ENCODE measurements around the gene EMCN.

DNA sequence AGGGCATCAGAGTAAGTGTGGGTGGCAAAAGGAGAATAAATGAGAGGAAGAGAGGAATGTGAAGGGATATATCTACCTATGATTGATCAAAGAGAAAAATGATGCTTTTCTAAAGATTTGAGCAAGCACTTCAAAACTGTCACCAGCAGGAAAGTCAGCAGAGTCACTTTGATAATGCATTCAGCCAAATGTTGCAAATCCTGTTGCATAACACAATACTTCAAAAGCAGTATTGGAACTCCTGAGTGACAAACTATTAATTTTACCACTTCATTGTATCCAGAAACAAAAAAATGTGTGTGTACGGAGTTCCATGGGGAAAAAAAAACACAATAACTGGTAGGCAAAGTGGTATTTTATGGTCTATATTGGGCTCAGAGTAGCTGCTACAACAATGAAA lies 160.3 kb downstream of the EMCN start:
- TF ChIP-seq, protein P1, sequence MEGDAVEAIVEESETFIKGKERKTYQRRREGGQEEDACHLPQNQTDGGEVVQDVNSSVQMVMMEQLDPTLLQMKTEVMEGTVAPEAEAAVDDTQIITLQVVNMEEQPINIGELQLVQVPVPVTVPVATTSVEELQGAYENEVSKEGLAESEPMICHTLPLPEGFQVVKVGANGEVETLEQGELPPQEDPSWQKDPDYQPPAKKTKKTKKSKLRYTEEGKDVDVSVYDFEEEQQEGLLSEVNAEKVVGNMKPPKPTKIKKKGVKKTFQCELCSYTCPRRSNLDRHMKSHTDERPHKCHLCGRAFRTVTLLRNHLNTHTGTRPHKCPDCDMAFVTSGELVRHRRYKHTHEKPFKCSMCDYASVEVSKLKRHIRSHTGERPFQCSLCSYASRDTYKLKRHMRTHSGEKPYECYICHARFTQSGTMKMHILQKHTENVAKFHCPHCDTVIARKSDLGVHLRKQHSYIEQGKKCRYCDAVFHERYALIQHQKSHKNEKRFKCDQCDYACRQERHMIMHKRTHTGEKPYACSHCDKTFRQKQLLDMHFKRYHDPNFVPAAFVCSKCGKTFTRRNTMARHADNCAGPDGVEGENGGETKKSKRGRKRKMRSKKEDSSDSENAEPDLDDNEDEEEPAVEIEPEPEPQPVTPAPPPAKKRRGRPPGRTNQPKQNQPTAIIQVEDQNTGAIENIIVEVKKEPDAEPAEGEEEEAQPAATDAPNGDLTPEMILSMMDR (IDR thresholded peaks at IDR 0.05; ENCODE audit: low read depth, low read length, poor library complexity, severe bottlenecking): no peak
- no peak for TF ChIP-seq EZH2phosphoT487 (IDR thresholded peaks at IDR 0.05; ENCODE audit: borderline replicate concordance, low read length)

Measured in DOHH2 (cell line).